H1 (cell line): Measurements from ENCODE around the gene MEIS2. TPM values are rescaled to one million over a fixed set of nuclear protein-coding genes. Genes with fewer than 3 reads are reported as not detected.

Source experiments
- microRNA-seq, 2 experiments: library from miRNA; unstranded; fragments of <30 nt; microRNA quantifications; one replicate each; pipeline versions ENCODE4 to v1.2.0, GENCODE V29; 2016 to 2020; ENCODE audit warnings: borderline microRNAs expressed in 2 of 2, borderline number of aligned reads in 2 of 2, borderline replicate concordance in 1 of 2
- polyA plus RNA-seq, 7 experiments: library from polyadenylated mRNA; depleted of rRNA in 3 of 7; stranded (reverse) in 5 of 7; unstranded in 2 of 7; fragments of >200 nt in 5 of 7; fragments of 200-250 nt in 2 of 7; gene quantifications; 1 replicate in 5 of 7; 2 replicates in 1 of 7; 4 replicates in 1 of 7; pipeline versions ENCODE4 v1.2.1 to v1.2.3, GENCODE V29; 2011 to 2013; ENCODE audit warnings: missing spikeins in 2 of 7, mixed read lengths in 2 of 7
- small RNA-seq: library from polyadenylated mRNA; stranded (forward); fragments of <200 nt; extraction: miRNeasy Mini kit (QIAGEN cat#:217004); gene quantifications from one replicate; pipeline ENCODE3, GENCODE V24; 2013; ENCODE audit not compliant: insufficient read depth
- total RNA-seq: library from RNA; stranded (reverse); fragmentation: NEBNext Ultra II Directional; extraction: Animal tissue kit (Norgen Biotek cat#: 25700); gene quantifications from 2 replicates; pipeline ENCODE4 v1.2.1, GENCODE V29; 2021

Gene MEIS2
- total and polyA plus RNA-seq, 2 of the 8 experiments (the other 6 are each of a cell fraction or from before 2014, with no cell fraction given), result 0.22 to 1.2 TPM

Small RNAs within 50 kb of the gene (microRNA-seq; reads per million reads assigned to microRNA genes)
- gene MIR8063, result 0 reads per million in 2 experiments

Small RNAs within 50 kb of the gene (small RNA-seq; reads per million reads assigned to genes)
- not detected for gene MIR8063
- not detected for gene RF00012
- not detected for gene RF00019
